Astrocyte (in vitro differentiated cells and primary cell): Measurements from ENCODE around the gene LRCH1.

Source experiments
- CTCF ChIP-seq: IDR thresholded peaks from 2 replicates; pipeline ENCODE4 v1.5.1; 2011; ENCODE audit warnings: low read depth, mild to moderate bottlenecking, inconsistent platforms, low read length, moderate library complexity; ENCODE audit not compliant: insufficient read depth
- EZH2 ChIP-seq: IDR thresholded peaks from 2 replicates; pipeline ENCODE4 v1.6.1; 2012; ENCODE audit warnings: mild to moderate bottlenecking, low read length, inconsistent platforms; ENCODE audit not compliant: insufficient read depth

GRCh38 chr13:46570273-46570672, 17.3 kb downstream of the LRCH1 start:
- no peak for TF ChIP-seq EZH2
- no peak for TF ChIP-seq CTCF
